Measurements from ENCODE around the gene SASH3.

Gene SASH3

DNA sequence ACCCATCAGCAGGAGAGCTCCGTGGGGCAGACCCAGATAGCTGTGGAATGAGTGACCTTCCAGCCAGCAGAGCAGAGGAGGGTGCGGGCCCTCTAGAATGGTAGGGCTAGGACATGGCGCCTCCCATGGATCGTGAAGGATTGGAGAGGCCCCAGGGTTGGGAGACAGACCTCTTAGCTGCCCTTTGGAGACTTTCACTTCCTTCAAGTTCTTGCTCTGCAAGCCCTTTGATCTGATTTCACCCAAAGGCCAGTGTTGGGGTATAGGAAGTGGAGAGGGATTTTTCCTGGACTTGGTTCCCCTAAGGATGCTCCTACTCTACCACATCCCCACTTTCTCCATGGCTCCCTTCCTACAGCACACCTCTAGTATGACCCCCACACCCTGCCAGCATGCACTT, 3.0 kb downstream of the SASH3 start:
- TF ChIP-seq ZNF8 (CRISPR knock-in tag; IDR thresholded peaks at IDR 0.05) (no peak), PPARA (CRISPR knock-in tag; IDR thresholded peaks at IDR 0.05; ENCODE audit: borderline replicate concordance) (no peak), ZC3H10 (CRISPR knock-in tag; IDR thresholded peaks at IDR 0.05) (no peak), GLIS3 (CRISPR knock-in tag; IDR thresholded peaks at IDR 0.05) (no peak), ARNTL (CRISPR knock-in tag; IDR thresholded peaks at IDR 0.05; ENCODE audit: borderline replicate concordance, low read depth) (no peak), OSR1 (CRISPR knock-in tag; IDR thresholded peaks at IDR 0.05) (no peak), BACH2 (CRISPR knock-in tag; IDR thresholded peaks at IDR 0.05; ENCODE audit: borderline replicate concordance) (no peak)
- TF ChIP-seq, protein P1, sequence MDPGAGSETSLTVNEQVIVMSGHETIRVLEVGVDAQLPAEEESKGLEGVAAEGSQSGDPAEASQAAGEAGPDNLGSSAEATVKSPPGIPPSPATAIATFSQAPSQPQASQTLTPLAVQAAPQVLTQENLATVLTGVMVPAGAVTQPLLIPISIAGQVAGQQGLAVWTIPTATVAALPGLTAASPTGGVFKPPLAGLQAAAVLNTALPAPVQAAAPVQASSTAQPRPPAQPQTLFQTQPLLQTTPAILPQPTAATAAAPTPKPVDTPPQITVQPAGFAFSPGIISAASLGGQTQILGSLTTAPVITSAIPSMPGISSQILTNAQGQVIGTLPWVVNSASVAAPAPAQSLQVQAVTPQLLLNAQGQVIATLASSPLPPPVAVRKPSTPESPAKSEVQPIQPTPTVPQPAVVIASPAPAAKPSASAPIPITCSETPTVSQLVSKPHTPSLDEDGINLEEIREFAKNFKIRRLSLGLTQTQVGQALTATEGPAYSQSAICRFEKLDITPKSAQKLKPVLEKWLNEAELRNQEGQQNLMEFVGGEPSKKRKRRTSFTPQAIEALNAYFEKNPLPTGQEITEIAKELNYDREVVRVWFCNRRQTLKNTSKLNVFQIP (CRISPR knock-in tag; IDR thresholded peaks at IDR 0.05; ENCODE audit: borderline replicate concordance, low read depth), result no peak
- TF ChIP-seq, protein P2, sequence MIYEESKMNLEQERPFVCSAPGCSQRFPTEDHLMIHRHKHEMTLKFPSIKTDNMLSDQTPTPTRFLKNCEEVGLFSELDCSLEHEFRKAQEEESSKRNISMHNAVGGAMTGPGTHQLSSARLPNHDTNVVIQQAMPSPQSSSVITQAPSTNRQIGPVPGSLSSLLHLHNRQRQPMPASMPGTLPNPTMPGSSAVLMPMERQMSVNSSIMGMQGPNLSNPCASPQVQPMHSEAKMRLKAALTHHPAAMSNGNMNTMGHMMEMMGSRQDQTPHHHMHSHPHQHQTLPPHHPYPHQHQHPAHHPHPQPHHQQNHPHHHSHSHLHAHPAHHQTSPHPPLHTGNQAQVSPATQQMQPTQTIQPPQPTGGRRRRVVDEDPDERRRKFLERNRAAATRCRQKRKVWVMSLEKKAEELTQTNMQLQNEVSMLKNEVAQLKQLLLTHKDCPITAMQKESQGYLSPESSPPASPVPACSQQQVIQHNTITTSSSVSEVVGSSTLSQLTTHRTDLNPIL (CRISPR knock-in tag; IDR thresholded peaks at IDR 0.05; ENCODE audit: low read depth), result no peak
- no peak for ATAC-seq

DNA sequence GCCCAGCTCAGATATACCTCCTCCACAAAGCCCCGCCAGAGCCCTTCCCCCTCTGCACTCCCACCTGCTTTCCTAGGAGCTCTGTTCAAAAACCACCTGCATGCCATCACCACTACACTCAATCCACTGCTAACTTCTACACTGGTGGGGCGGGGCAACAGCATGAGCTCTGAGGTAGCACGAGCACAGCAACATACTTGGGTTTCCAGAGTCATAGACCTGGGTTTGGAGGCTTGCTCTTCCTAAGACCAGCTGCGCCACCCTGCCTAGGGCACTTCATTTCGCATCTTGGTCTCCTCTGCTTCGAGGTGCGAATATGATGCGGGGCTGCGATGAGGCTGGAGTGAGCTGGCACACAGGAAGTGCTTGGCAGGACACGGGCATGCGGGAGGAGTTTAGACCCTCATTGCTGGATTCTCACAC, 3.6 kb downstream of the SASH3 start:
- TF ChIP-seq ZFP30 (CRISPR knock-in tag; IDR thresholded peaks at IDR 0.05) (no peak), TOX (CRISPR knock-in tag; IDR thresholded peaks at IDR 0.05; ENCODE audit: borderline replicate concordance) (no peak), SNAI2 (CRISPR knock-in tag; IDR thresholded peaks at IDR 0.05) (no peak), PPARA (CRISPR knock-in tag; IDR thresholded peaks at IDR 0.05; ENCODE audit: borderline replicate concordance) (no peak), ESRRG (CRISPR knock-in tag; IDR thresholded peaks at IDR 0.05) (no peak), ZC3H10 (CRISPR knock-in tag; IDR thresholded peaks at IDR 0.05) (no peak), GLIS3 (CRISPR knock-in tag; IDR thresholded peaks at IDR 0.05) (no peak), CSDC2 (CRISPR knock-in tag; IDR thresholded peaks at IDR 0.05) (no peak), ZNF565 (CRISPR knock-in tag; conservative IDR thresholded peaks at IDR 0.05; ENCODE audit: low read depth) (no peak), ZNF8 (CRISPR knock-in tag; IDR thresholded peaks at IDR 0.05) (no peak)
- TF ChIP-seq, protein P3, sequence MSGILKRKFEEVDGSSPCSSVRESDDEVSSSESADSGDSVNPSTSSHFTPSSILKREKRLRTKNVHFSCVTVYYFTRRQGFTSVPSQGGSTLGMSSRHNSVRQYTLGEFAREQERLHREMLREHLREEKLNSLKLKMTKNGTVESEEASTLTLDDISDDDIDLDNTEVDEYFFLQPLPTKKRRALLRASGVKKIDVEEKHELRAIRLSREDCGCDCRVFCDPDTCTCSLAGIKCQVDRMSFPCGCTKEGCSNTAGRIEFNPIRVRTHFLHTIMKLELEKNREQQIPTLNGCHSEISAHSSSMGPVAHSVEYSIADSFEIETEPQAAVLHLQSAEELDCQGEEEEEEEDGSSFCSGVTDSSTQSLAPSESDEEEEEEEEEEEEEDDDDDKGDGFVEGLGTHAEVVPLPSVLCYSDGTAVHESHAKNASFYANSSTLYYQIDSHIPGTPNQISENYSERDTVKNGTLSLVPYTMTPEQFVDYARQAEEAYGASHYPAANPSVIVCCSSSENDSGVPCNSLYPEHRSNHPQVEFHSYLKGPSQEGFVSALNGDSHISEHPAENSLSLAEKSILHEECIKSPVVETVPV (CRISPR knock-in tag; IDR thresholded peaks at IDR 0.05), result no peak
- TF ChIP-seq, protein P1 (CRISPR knock-in tag; IDR thresholded peaks at IDR 0.05; ENCODE audit: borderline replicate concordance, low read depth), result no peak
- no peak for ATAC-seq

DNA sequence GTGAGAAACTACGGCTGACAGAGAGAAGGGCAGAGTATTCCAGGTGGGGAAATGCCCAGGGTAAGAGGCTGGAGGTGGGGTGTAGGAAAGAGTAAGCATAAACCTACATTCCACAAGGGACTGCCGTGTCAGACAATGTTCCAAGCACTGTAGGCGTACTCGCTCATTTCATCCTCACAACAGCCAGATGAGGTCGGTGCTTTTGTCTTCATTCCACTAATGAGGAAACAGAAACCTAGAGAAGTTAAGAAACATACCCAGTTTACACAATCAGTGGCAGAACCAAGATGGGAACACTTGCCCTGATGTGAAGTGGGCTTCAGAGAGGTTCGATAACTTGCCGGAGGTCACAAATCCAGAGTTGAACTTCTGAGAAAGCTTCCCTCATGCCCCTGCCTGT, 4.6 kb downstream of the SASH3 start:
- TF ChIP-seq ZNF565 (CRISPR knock-in tag; conservative IDR thresholded peaks at IDR 0.05; ENCODE audit: low read depth) (no peak), ZFP3 (CRISPR knock-in tag; IDR thresholded peaks at IDR 0.05) (no peak), ZFP30 (CRISPR knock-in tag; IDR thresholded peaks at IDR 0.05) (no peak), GLIS3 (CRISPR knock-in tag; IDR thresholded peaks at IDR 0.05) (no peak), OSR1 (CRISPR knock-in tag; IDR thresholded peaks at IDR 0.05) (no peak), CSDC2 (CRISPR knock-in tag; IDR thresholded peaks at IDR 0.05) (no peak), ZNF8 (CRISPR knock-in tag; IDR thresholded peaks at IDR 0.05) (no peak), ZC3H10 (CRISPR knock-in tag; IDR thresholded peaks at IDR 0.05) (no peak), ESRRG (CRISPR knock-in tag; IDR thresholded peaks at IDR 0.05) (no peak), SNAI2 (CRISPR knock-in tag; IDR thresholded peaks at IDR 0.05) (no peak), ARNTL (CRISPR knock-in tag; IDR thresholded peaks at IDR 0.05; ENCODE audit: borderline replicate concordance, low read depth) (no peak), RARB (CRISPR knock-in tag; IDR thresholded peaks at IDR 0.05) (no peak), ZNF70 (CRISPR knock-in tag; IDR thresholded peaks at IDR 0.05) (no peak), TCF4 (CRISPR knock-in tag; IDR thresholded peaks at IDR 0.05; ENCODE audit: borderline replicate concordance) (no peak), TOX (CRISPR knock-in tag; IDR thresholded peaks at IDR 0.05; ENCODE audit: borderline replicate concordance) (no peak), PPARA (CRISPR knock-in tag; IDR thresholded peaks at IDR 0.05; ENCODE audit: borderline replicate concordance) (no peak)
- TF ChIP-seq, protein P4, sequence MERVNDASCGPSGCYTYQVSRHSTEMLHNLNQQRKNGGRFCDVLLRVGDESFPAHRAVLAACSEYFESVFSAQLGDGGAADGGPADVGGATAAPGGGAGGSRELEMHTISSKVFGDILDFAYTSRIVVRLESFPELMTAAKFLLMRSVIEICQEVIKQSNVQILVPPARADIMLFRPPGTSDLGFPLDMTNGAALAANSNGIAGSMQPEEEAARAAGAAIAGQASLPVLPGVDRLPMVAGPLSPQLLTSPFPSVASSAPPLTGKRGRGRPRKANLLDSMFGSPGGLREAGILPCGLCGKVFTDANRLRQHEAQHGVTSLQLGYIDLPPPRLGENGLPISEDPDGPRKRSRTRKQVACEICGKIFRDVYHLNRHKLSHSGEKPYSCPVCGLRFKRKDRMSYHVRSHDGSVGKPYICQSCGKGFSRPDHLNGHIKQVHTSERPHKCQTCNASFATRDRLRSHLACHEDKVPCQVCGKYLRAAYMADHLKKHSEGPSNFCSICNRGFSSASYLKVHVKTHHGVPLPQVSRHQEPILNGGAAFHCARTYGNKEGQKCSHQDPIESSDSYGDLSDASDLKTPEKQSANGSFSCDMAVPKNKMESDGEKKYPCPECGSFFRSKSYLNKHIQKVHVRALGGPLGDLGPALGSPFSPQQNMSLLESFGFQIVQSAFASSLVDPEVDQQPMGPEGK (CRISPR knock-in tag; IDR thresholded peaks at IDR 0.05; ENCODE audit: borderline replicate concordance), result no peak
- TF ChIP-seq, protein P5, sequence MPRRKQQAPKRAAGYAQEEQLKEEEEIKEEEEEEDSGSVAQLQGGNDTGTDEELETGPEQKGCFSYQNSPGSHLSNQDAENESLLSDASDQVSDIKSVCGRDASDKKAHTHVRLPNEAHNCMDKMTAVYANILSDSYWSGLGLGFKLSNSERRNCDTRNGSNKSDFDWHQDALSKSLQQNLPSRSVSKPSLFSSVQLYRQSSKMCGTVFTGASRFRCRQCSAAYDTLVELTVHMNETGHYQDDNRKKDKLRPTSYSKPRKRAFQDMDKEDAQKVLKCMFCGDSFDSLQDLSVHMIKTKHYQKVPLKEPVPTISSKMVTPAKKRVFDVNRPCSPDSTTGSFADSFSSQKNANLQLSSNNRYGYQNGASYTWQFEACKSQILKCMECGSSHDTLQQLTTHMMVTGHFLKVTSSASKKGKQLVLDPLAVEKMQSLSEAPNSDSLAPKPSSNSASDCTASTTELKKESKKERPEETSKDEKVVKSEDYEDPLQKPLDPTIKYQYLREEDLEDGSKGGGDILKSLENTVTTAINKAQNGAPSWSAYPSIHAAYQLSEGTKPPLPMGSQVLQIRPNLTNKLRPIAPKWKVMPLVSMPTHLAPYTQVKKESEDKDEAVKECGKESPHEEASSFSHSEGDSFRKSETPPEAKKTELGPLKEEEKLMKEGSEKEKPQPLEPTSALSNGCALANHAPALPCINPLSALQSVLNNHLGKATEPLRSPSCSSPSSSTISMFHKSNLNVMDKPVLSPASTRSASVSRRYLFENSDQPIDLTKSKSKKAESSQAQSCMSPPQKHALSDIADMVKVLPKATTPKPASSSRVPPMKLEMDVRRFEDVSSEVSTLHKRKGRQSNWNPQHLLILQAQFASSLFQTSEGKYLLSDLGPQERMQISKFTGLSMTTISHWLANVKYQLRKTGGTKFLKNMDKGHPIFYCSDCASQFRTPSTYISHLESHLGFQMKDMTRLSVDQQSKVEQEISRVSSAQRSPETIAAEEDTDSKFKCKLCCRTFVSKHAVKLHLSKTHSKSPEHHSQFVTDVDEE (CRISPR knock-in tag; IDR thresholded peaks at IDR 0.05), result no peak
- TF ChIP-seq, protein P1 (CRISPR knock-in tag; IDR thresholded peaks at IDR 0.05; ENCODE audit: borderline replicate concordance, low read depth), result no peak
- TF ChIP-seq, protein P2 (CRISPR knock-in tag; IDR thresholded peaks at IDR 0.05; ENCODE audit: low read depth), result no peak
- ATAC-seq, result no peak
